ENCODE results near the gene PAPSS2. TPM values are rescaled to one million over a fixed set of nuclear protein-coding genes. Genes with fewer than 3 reads are reported as not detected.

The PAPSS2 gene
- total RNA-seq, 1 donor from 2014 or later = 5.5 TPM

GRCh38 chr10:87646192-87646909 is 13.3 kb upstream of the PAPSS2 start:
- DNase-seq (ENCODE audit: low read depth) (no peak), FAIRE-seq (peak; percentile 32)
- Histone ChIP-seq H3K27me3 (ENCODE audit: control insufficient read depth, insufficient read depth, low read length) (no peaks in the 10 kb centered on the region), H3K4me3 (ENCODE audit: low read depth, low read length) (no peak overlapping the region), H3K36me3 (ENCODE audit: control insufficient read depth, insufficient read depth, low read length) (no peaks in the 10 kb centered on the region)
- no peak for TF ChIP-seq CTCF (IDR thresholded peaks at IDR 0.05; ENCODE audit: insufficient read depth, low read length, severe bottlenecking)

GRCh38 chr10:87646935-87647334 is 12.7 kb upstream of the PAPSS2 start:
- Histone ChIP-seq H3K4me3 (ENCODE audit: low read depth, low read length) (no peak overlapping the region), H3K27me3 (ENCODE audit: control insufficient read depth, insufficient read depth, low read length) (no peaks in the 10 kb centered on the region), H3K36me3 (ENCODE audit: control insufficient read depth, insufficient read depth, low read length) (no peaks in the 10 kb centered on the region)
- DNase-seq (ENCODE audit: low read depth) (peak; percentile 29), FAIRE-seq (no peak)
- TF ChIP-seq CTCF (IDR thresholded peaks at IDR 0.05; ENCODE audit: insufficient read depth, low read length, severe bottlenecking) = no peak

GRCh38 chr10:87650838-87651589 is 8.7 kb upstream of the PAPSS2 start:
- FAIRE-seq (no peak), DNase-seq (ENCODE audit: low read depth) (no peak)
- no peak for TF ChIP-seq CTCF (IDR thresholded peaks at IDR 0.05; ENCODE audit: insufficient read depth, low read length, severe bottlenecking)
- Histone ChIP-seq H3K36me3 (ENCODE audit: control insufficient read depth, insufficient read depth, low read length) (no peaks in the 10 kb centered on the region), H3K4me3 (ENCODE audit: low read depth, low read length) (no peak overlapping the region), H3K27me3 (ENCODE audit: control insufficient read depth, insufficient read depth, low read length) (no peaks in the 10 kb centered on the region)

- FAIRE-seq (no peak), DNase-seq (ENCODE audit: low read depth) (no peak)
- no peak for TF ChIP-seq CTCF (IDR thresholded peaks at IDR 0.05; ENCODE audit: insufficient read depth, low read length, severe bottlenecking)
- Histone ChIP-seq H3K4me3 (ENCODE audit: low read depth, low read length) (no peak overlapping the region), H3K36me3 (ENCODE audit: control insufficient read depth, insufficient read depth, low read length) (no peaks in the 10 kb centered on the region), H3K27me3 (ENCODE audit: control insufficient read depth, insufficient read depth, low read length) (no peaks in the 10 kb centered on the region)
Measured at GRCh38 chr10:87651801-87652200, 7.9 kb upstream of the PAPSS2 start.

- DNase-seq (ENCODE audit: low read depth) = no peak
- H3K36me3 ChIP-seq (ENCODE audit: control insufficient read depth, insufficient read depth, low read length) = no peaks in the 10 kb centered on the region
- FAIRE-seq = no peak
- TF ChIP-seq CTCF (IDR thresholded peaks at IDR 0.05; ENCODE audit: insufficient read depth, low read length, severe bottlenecking) = no peak
- H3K4me3 ChIP-seq (ENCODE audit: low read depth, low read length) = no peak overlapping the region
- H3K27me3 ChIP-seq (ENCODE audit: control insufficient read depth, insufficient read depth, low read length) = no peaks in the 10 kb centered on the region
Measured at GRCh38 chr10:87652261-87652660, 7.4 kb upstream of the PAPSS2 start.

All from bronchial epithelial cell (primary cell).